ENCODE data around the gene PTCSC3.

- TF ChIP-seq, protein P1, sequence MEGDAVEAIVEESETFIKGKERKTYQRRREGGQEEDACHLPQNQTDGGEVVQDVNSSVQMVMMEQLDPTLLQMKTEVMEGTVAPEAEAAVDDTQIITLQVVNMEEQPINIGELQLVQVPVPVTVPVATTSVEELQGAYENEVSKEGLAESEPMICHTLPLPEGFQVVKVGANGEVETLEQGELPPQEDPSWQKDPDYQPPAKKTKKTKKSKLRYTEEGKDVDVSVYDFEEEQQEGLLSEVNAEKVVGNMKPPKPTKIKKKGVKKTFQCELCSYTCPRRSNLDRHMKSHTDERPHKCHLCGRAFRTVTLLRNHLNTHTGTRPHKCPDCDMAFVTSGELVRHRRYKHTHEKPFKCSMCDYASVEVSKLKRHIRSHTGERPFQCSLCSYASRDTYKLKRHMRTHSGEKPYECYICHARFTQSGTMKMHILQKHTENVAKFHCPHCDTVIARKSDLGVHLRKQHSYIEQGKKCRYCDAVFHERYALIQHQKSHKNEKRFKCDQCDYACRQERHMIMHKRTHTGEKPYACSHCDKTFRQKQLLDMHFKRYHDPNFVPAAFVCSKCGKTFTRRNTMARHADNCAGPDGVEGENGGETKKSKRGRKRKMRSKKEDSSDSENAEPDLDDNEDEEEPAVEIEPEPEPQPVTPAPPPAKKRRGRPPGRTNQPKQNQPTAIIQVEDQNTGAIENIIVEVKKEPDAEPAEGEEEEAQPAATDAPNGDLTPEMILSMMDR (IDR thresholded peaks at IDR 0.05): peak in 4 of 6 experiments; percentile 18 to 61 (median 50)
- TF ChIP-seq POLR2A (IDR thresholded peaks at IDR 0.05): no peak
These were observed 31.0 kb upstream of the PTCSC3 start for GRCh38 chr14:36207500-36207899.

Measured in Peyer's patch (tissue), 4 donors.